Effector memory CD8-positive, alpha-beta T cell (primary cell): ENCODE results near the gene COMP.
A peak's percentile ranks its signal among the peaks of the same experiment; 100 is the strongest.

Experiments used
- ATAC-seq: fragments of 150-1000 bp; cut with Tn5 transposase; replicated peaks from 2 replicates; pipeline ENCODE4 v1.10.0; 2021; ENCODE audit warnings: mild to moderate bottlenecking, moderate library complexity
- DNase-seq, 3 experiments: peaks; one replicate each; pipeline ENCODE4 v3.0.0; 2021
- H3K27ac Mint-ChIP-seq, 2 donors: one replicate each; pipeline ENCODE4 v1.8.0; 2022; ENCODE audit warnings: mild to moderate bottlenecking in 2 of 2, mixed read lengths in 2 of 2, moderate library complexity in 2 of 2
- H3K27me3 Mint-ChIP-seq, 2 donors: one replicate each; pipeline ENCODE4 v1.8.0; 2022; ENCODE audit warnings: mixed read lengths in 2 of 2
- H3K36me3 Mint-ChIP-seq: one replicate; pipeline ENCODE4 v1.8.0; 2022; ENCODE audit warnings: mild to moderate bottlenecking, moderate library complexity, mixed read lengths; ENCODE audit not compliant: insufficient read depth
- H3K4me1 Mint-ChIP-seq, 2 donors: one replicate each; pipeline ENCODE4 v1.8.0; 2022; ENCODE audit warnings: low read depth in 2 of 2, mixed read lengths in 2 of 2
- H3K4me3 Mint-ChIP-seq, 2 donors: one replicate each; pipeline ENCODE4 v1.8.0; 2022; ENCODE audit warnings: mild to moderate bottlenecking in 2 of 2, mixed read lengths in 2 of 2, moderate library complexity in 2 of 2
- H3K9me3 Mint-ChIP-seq, 2 donors: one replicate each; pipeline ENCODE4 v1.8.0; 2022; ENCODE audit warnings: mixed read lengths in 2 of 2

Gene COMP

GRCh38 chr19:18765224-18765623 lies 25.9 kb downstream of the COMP start:
- H3K4me1 Mint-ChIP-seq, result no peaks in the 10 kb centered on the region
- H3K27me3 Mint-ChIP-seq, result no peaks in the 10 kb centered on the region
- no peaks in the 10 kb centered on the region for H3K9me3 Mint-ChIP-seq
- peaks cover 9% of the 10 kb centered on the region for H3K36me3 Mint-ChIP-seq
- no peak overlapping the region for H3K4me3 Mint-ChIP-seq
- H3K27ac Mint-ChIP-seq, result no peak overlapping the region
- DNase-seq (no peak), ATAC-seq (no peak)

GRCh38 chr19:18764591-18765051 lies 26.5 kb downstream of the COMP start:
- Mint-ChIP-seq H3K36me3 (peaks cover 9% of the 10 kb centered on the region), H3K4me1 (no peaks in the 10 kb centered on the region), H3K27ac (no peak overlapping the region), H3K27me3 (no peaks in the 10 kb centered on the region), H3K4me3 (no peak overlapping the region), H3K9me3 (no peaks in the 10 kb centered on the region)
- ATAC-seq, result no peak
- DNase-seq, result no peak

- Mint-ChIP-seq H3K9me3 (no peaks in the 10 kb centered on the region), H3K27me3 (no peaks in the 10 kb centered on the region), H3K4me1 (no peaks in the 10 kb centered on the region), H3K27ac (no peak overlapping the region), H3K36me3 (peaks cover 9% of the 10 kb centered on the region), H3K4me3 (no peak overlapping the region)
- ATAC-seq (no peak), DNase-seq (no peak)
Measured at GRCh38 chr19:18763674-18764590, 27.2 kb downstream of the COMP start.

GRCh38 chr19:18762125-18763023 lies 28.7 kb downstream of the COMP start:
- Mint-ChIP-seq H3K4me3 (no peak overlapping the region), H3K27ac (no peak overlapping the region), H3K4me1 (no peaks in the 10 kb centered on the region), H3K27me3 (no peaks in the 10 kb centered on the region), H3K9me3 (no peaks in the 10 kb centered on the region), H3K36me3 (peaks cover 3% of the 10 kb centered on the region)
- DNase-seq, result no peak
- ATAC-seq, result no peak

- Mint-ChIP-seq H3K36me3 (peaks cover 4% of the 10 kb centered on the region), H3K9me3 (no peaks in the 10 kb centered on the region), H3K27me3 (no peaks in the 10 kb centered on the region), H3K4me3 (no peak overlapping the region), H3K4me1 (no peaks in the 10 kb centered on the region), H3K27ac (peak overlapping the region in 1 of 2 donors; percentile 56)
- DNase-seq, result no peak
- ATAC-seq, result no peak
Measured at GRCh38 chr19:18761531-18762110, 29.5 kb downstream of the COMP start.

GRCh38 chr19:18760440-18761383 lies 30.4 kb downstream of the COMP start:
- Mint-ChIP-seq H3K4me1 (no peaks in the 10 kb centered on the region), H3K9me3 (no peaks in the 10 kb centered on the region), H3K27ac (peak overlapping the region in 1 of 2 donors; percentile 56), H3K4me3 (no peak overlapping the region), H3K27me3 (no peaks in the 10 kb centered on the region), H3K36me3 (peaks cover 7% of the 10 kb centered on the region)
- no peak for ATAC-seq
- DNase-seq, result no peak

- Mint-ChIP-seq H3K36me3 (peaks cover 7% of the 10 kb centered on the region), H3K4me1 (no peaks in the 10 kb centered on the region), H3K27ac (no peak overlapping the region), H3K9me3 (no peaks in the 10 kb centered on the region), H3K4me3 (no peak overlapping the region), H3K27me3 (no peaks in the 10 kb centered on the region)
- DNase-seq, result no peak
- no peak for ATAC-seq
Measured at GRCh38 chr19:18759995-18760426, 31.1 kb downstream of the COMP start.

- H3K4me1 Mint-ChIP-seq, result no peaks in the 10 kb centered on the region
- no peak overlapping the region for H3K4me3 Mint-ChIP-seq
- H3K36me3 Mint-ChIP-seq, result peaks cover 7% of the 10 kb centered on the region
- no peaks in the 10 kb centered on the region for H3K27me3 Mint-ChIP-seq
- H3K27ac Mint-ChIP-seq, result no peak overlapping the region
- ATAC-seq (no peak), DNase-seq (no peak)
- H3K9me3 Mint-ChIP-seq, result no peaks in the 10 kb centered on the region
Measured at GRCh38 chr19:18759304-18759994, 31.7 kb downstream of the COMP start.

GRCh38 chr19:18756896-18757295 lies 34.2 kb downstream of the COMP start:
- no peak overlapping the region for H3K4me3 Mint-ChIP-seq
- no peaks in the 10 kb centered on the region for H3K9me3 Mint-ChIP-seq
- no peaks in the 10 kb centered on the region for H3K4me1 Mint-ChIP-seq
- H3K27ac Mint-ChIP-seq, result no peak overlapping the region
- no peak for ATAC-seq
- no peaks in the 10 kb centered on the region for H3K27me3 Mint-ChIP-seq
- peaks cover 11% of the 10 kb centered on the region for H3K36me3 Mint-ChIP-seq
- no peak for DNase-seq

GRCh38 chr19:18754501-18754900 lies 36.6 kb downstream of the COMP start:
- Mint-ChIP-seq H3K36me3 (peaks cover 11% of the 10 kb centered on the region), H3K4me1 (no peaks in the 10 kb centered on the region), H3K9me3 (no peaks in the 10 kb centered on the region), H3K4me3 (no peak overlapping the region), H3K27me3 (no peaks in the 10 kb centered on the region), H3K27ac (peak overlapping the region in 1 of 2 donors; percentile 38)
- ATAC-seq (no peak), DNase-seq (no peak)

GRCh38 chr19:18751571-18751970 lies 39.5 kb downstream of the COMP start:
- H3K4me3 Mint-ChIP-seq, result no peak overlapping the region
- no peaks in the 10 kb centered on the region for H3K27me3 Mint-ChIP-seq
- ATAC-seq, result no peak
- no peak overlapping the region for H3K27ac Mint-ChIP-seq
- H3K4me1 Mint-ChIP-seq, result no peaks in the 10 kb centered on the region
- peaks cover 7% of the 10 kb centered on the region for H3K36me3 Mint-ChIP-seq
- H3K9me3 Mint-ChIP-seq, result no peaks in the 10 kb centered on the region
- DNase-seq, result no peak

- no peak for ATAC-seq
- Mint-ChIP-seq H3K4me1 (no peaks in the 10 kb centered on the region), H3K36me3 (peaks cover 4% of the 10 kb centered on the region), H3K9me3 (no peaks in the 10 kb centered on the region), H3K27me3 (no peaks in the 10 kb centered on the region), H3K27ac (no peak overlapping the region), H3K4me3 (no peak overlapping the region)
- no peak for DNase-seq
Measured at GRCh38 chr19:18750295-18750970, 40.7 kb downstream of the COMP start.
